ENCODE measurements around the gene PAK2. TPM values are rescaled to one million over a fixed set of nuclear protein-coding genes. Genes with fewer than 3 reads are reported as not detected.

PAK2 gene
- polyA plus RNA-seq, 1 of the 3 experiments (the other 2 are of a cell fraction): 27.9 TPM

GRCh38 chr3:196774848-196775422 lies 35.3 kb downstream of the PAK2 start:
- POLR2A ChIA-PET: no interaction called here
- no peak for TF ChIP-seq TCF12 (IDR thresholded peaks at IDR 0.05)
- 0 out of 4 replicates have a peak, but pooled peaks of 1 of the 2 experiments have one; percentile 13 for TF ChIP-seq EP300 (IDR thresholded peaks at IDR 0.05; ENCODE audit: borderline replicate concordance in 1 of 2, low read depth in 1 of 2, low read length in 1 of 2)
- no peak for TF ChIP-seq RAD21 (IDR thresholded peaks at IDR 0.05; ENCODE audit: low read length)
- TF ChIP-seq GABPA (IDR thresholded peaks at IDR 0.05; ENCODE audit: low read depth): no peak
- Histone ChIP-seq H4K20me1 (ENCODE audit: insufficient read depth) (peaks cover 77% of the 10 kb centered on the region), H3F3A (replicated peaks; ENCODE audit: insufficient read depth) (peaks cover 55% of the 10 kb centered on the region), H3K9me3 (no peaks in the 10 kb centered on the region), H3K9me2 (no peaks in the 10 kb centered on the region), H3K27ac (ENCODE audit: low read depth in 2 of 2, low read length in 1 of 2) (peak overlapping the region in 1 of 2 experiments; percentile 69; a peak in 2 of 4 replicates), H3K36me3 (replicated peaks in 1 of 2; ENCODE audit: control insufficient read depth in 1 of 2, insufficient read depth in 2 of 2, low read length in 1 of 2) (peaks cover 0 to 15% of the 10 kb centered on the region in 2 experiments), H3K4me2 (peak overlapping the region; percentile 63), H2AFZ (ENCODE audit: low read depth) (no peak overlapping the region), H3K9ac (no peak overlapping the region), H3K79me2 (ENCODE audit: insufficient read depth) (peaks cover 93% of the 10 kb centered on the region), H3K4me1 (ENCODE audit: control insufficient read depth in 1 of 2, insufficient read depth in 2 of 2, low read depth in 1 of 2, low read length in 1 of 2) (peaks cover 0 to 56% of the 10 kb centered on the region in 2 experiments), H3K27me3 (ENCODE audit: insufficient read depth) (no peaks in the 10 kb centered on the region), H3K4me3 (ENCODE audit: low read depth in 2 of 2, low read length in 1 of 2) (no peak overlapping the region)
- DNase-seq: no peak
- CTCF ChIA-PET: interaction anchor here (1.4 kb wide), 1 partner anchor 12 kb away, joined by 3 read pairs; no protein-coding TSS in a partner anchor
- 46% methylated on average over 6 of the region's 6 CpGs for WGBS (ENCODE audit: low lambda C conversion rate)

- TF ChIP-seq RFX5 (IDR thresholded peaks at IDR 0.05; ENCODE audit: low read length) (no peak), FOXM1 (IDR thresholded peaks at IDR 0.05; ENCODE audit: low read depth) (no peak), USF2 (IDR thresholded peaks at IDR 0.05; ENCODE audit: borderline replicate concordance, low read depth, low read length) (no peak), CHD2 (IDR thresholded peaks at IDR 0.05; ENCODE audit: low read length, partially characterized antibody) (no peak), TAF1 (IDR thresholded peaks at IDR 0.05; ENCODE audit: borderline replicate concordance, low read depth, low read length) (no peak), SMC3 (IDR thresholded peaks at IDR 0.05; ENCODE audit: low read depth, low read length) (no peak), GATA2 (CRISPR knock-in tag; IDR thresholded peaks at IDR 0.05) (no peak), USF1 (IDR thresholded peaks at IDR 0.05; ENCODE audit: borderline replicate concordance, low read depth) (no peak), TEAD4 (IDR thresholded peaks at IDR 0.05; ENCODE audit: borderline replicate concordance, insufficient read depth) (no peak), EZH2phosphoT487 (IDR thresholded peaks at IDR 0.05; ENCODE audit: borderline replicate concordance, low read depth) (no peak)
- Histone ChIP-seq H3F3A (replicated peaks; ENCODE audit: insufficient read depth) (peaks cover 57% of the 10 kb centered on the region), H3K9ac (no peak overlapping the region), H3K9me2 (no peaks in the 10 kb centered on the region), H3K27me3 (ENCODE audit: insufficient read depth) (no peaks in the 10 kb centered on the region), H2AFZ (ENCODE audit: low read depth) (no peak overlapping the region), H3K79me2 (ENCODE audit: insufficient read depth) (peaks cover 93% of the 10 kb centered on the region), H3K4me1 (ENCODE audit: control insufficient read depth in 1 of 2, insufficient read depth in 2 of 2, low read depth in 1 of 2, low read length in 1 of 2) (peaks cover 0 to 56% of the 10 kb centered on the region in 2 experiments), H3K27ac (ENCODE audit: low read depth in 2 of 2, low read length in 1 of 2) (peak overlapping the region in 1 of 2 experiments; percentile 69; a peak in 1 of 4 replicates), H4K20me1 (ENCODE audit: insufficient read depth) (peaks cover 77% of the 10 kb centered on the region), H3K4me2 (no peak overlapping the region), H3K36me3 (replicated peaks in 1 of 2; ENCODE audit: control insufficient read depth in 1 of 2, insufficient read depth in 2 of 2, low read length in 1 of 2) (peaks cover 0 to 19% of the 10 kb centered on the region in 2 experiments), H3K4me3 (ENCODE audit: low read depth in 2 of 2, low read length in 1 of 2) (no peak overlapping the region), H3K9me3 (no peaks in the 10 kb centered on the region)
- no peak for DNase-seq
- CTCF ChIA-PET: no interaction called here
- POLR2A ChIA-PET: no interaction called here
- WGBS (ENCODE audit: low lambda C conversion rate): 94% methylated on average over 9 of the region's 9 CpGs
Measured at GRCh38 chr3:196775938-196776337, 36.3 kb downstream of the PAK2 start.
